Upper lobe of left lung (tissue), 6 donors: Measurements from ENCODE around the gene RPS3. TPM values are rescaled to one million over a fixed set of nuclear protein-coding genes. Genes with fewer than 3 reads are reported as not detected.

ENCODE experiments used
- ATAC-seq, 2 donors: fragments of 200-7000 bp; cut with Tn5 transposase; one replicate each; pipeline ENCODE4 v1.9.1; 2022; ENCODE audit warnings: mild to moderate bottlenecking in 2 of 2, moderate library complexity in 2 of 2; ENCODE audit not compliant: low FRiP score in 2 of 2
- DNase-seq, 2 donors: peaks; one replicate each; pipeline ENCODE4 v3.0.0-alpha.2; 2019 to 2020
- H3K27ac ChIP-seq, 4 donors: fragments of 200-600 bp; sonication (generic); one replicate each; pipeline ENCODE4 v1.5.1; 2016 to 2019
- H3K27me3 ChIP-seq, 4 donors: fragments of 200-600 bp; sonication (generic); one replicate each; pipeline ENCODE4 v1.5.1; 2017 to 2019
- H3K36me3 ChIP-seq, 4 donors: fragments of 200-600 bp; sonication (generic); one replicate each; pipeline ENCODE4 v1.5.1; 2016 to 2019
- H3K4me1 ChIP-seq, 4 donors: fragments of 200-600 bp; sonication (generic); one replicate each; pipeline ENCODE4 v1.5.1; 2018 to 2019
- H3K4me3 ChIP-seq, 4 donors: fragments of 200-600 bp; sonication (generic); one replicate each; pipeline ENCODE4 v1.5.1; 2017 to 2019; ENCODE audit warnings: mild to moderate bottlenecking in 2 of 4, moderate library complexity in 1 of 4
- H3K9me3 ChIP-seq, 4 donors: fragments of 200-600 bp; sonication (generic); one replicate each; pipeline ENCODE4 v1.5.1; 2018 to 2019
- EP300 ChIP-seq, 4 donors: sonication (generic); formaldehyde crosslinking; IDR thresholded peaks; one replicate each; pipeline ENCODE4 v1.5.1; 2017; ENCODE audit warnings: antibody characterized with exemption in 4 of 4, control low read depth in 2 of 4
- POLR2A ChIP-seq, 4 donors: fragments of 450-650 bp; IDR thresholded peaks; one replicate each; pipeline ENCODE4 v1.5.1; 2016 to 2017; ENCODE audit warnings: antibody characterized with exemption in 4 of 4, mild to moderate bottlenecking in 2 of 4
- POLR2AphosphoS5 ChIP-seq, 2 donors: sonication (generic); formaldehyde crosslinking; IDR thresholded peaks; one replicate each; pipeline ENCODE4 v1.5.1; 2017; ENCODE audit warnings: antibody characterized with exemption in 2 of 2
- WGBS, 2 donors: methylation state at CpG; one replicate each; pipeline ENCODE4 v1.1.5; 2017 to 2018; 5-methylcytosine and 5-hydroxymethylcytosine counted together
- total RNA-seq, 6 donors: library from RNA; depleted of rRNA in 4 of 6; stranded (reverse); fragments of >200 nt in 4 of 6; gene quantifications; one replicate each; pipeline versions ENCODE4 v1.1.0 to v1.2.1, GENCODE V29; 2016 to 2021
- TF ChIP-seq, protein P1 (sequence below), 6 experiments: fragments of 450-650 bp in 4 of 6; fragments of 200-600 bp in 2 of 6; sonication (generic) in 2 of 6; IDR thresholded peaks; one replicate each; pipeline ENCODE4 v1.5.1; 2016 to 2019; ENCODE audit warnings: antibody characterized with exemption in 6 of 6
- donor health status: DM: no; HTN: no; CAD: no; lungs with moderate emphysema.
- donor health status: DM: no; HTN: yes; CAD: no; lungs with severe emphysema.

The RPS3 gene
- total RNA-seq, 6 donors from 2014 or later: 474 to 2,141 (median 1,268) TPM

DNA sequence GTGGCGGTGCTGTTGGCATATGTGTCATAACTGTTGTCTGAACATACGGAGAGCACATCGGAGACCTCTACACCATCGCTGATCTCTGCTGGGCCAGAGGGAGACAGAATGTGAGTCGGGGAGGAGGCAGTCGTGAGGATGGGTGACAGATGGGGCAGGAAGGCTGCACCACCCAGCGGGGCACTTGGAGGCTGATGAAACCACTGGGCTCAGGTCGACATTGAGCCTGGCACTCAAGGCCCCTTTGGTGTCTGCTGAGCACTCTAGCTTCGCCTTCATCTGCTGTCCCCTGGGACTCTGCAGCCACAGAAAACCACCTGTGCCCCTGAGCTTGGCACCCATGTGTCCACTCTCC, 36.2 kb downstream of the RPS3 start:
- WGBS, 2 donors: 89 to 92% methylated on average over 9 of the region's 9 CpGs

DNA sequence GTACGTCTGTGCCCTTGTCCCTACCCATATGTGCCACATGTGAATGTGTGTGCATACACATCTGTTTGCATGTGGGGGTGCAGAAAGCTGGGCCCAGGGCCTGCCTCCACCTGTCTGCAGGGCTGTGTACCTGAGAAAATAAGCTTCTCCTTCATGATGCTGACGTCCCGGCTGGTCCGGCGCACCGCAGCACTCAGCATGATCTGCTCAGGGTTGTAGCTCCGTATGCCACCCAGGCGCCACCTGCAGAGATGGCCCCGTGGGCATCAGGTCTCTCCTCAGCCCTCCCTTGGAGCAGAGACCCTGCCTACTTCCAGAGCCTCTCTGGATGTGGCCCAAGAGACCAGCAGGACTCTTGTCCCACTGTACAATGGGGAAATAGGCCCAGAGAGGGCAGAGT, 37.5 kb downstream of the RPS3 start:
- 83 to 93% methylated on average over 1 to 9 of the region's 9 CpGs for WGBS, 2 donors
- Histone ChIP-seq H3K4me1 (peaks cover 0 to 3% (median 0%) of the 10 kb centered on the region in 4 donors), H3K4me3 (no peak overlapping the region), H3K27me3 (no peaks in the 10 kb centered on the region), H3K27ac (no peak overlapping the region), H3K36me3 (peaks cover 0 to 8% (median 3%) of the 10 kb centered on the region in 4 donors), H3K9me3 (no peaks in the 10 kb centered on the region)
- TF ChIP-seq POLR2A (IDR thresholded peaks at IDR 0.05) (no peak), EP300 (IDR thresholded peaks at IDR 0.05) (no peak), POLR2AphosphoS5 (IDR thresholded peaks at IDR 0.05) (no peak)
- TF ChIP-seq, protein P1, sequence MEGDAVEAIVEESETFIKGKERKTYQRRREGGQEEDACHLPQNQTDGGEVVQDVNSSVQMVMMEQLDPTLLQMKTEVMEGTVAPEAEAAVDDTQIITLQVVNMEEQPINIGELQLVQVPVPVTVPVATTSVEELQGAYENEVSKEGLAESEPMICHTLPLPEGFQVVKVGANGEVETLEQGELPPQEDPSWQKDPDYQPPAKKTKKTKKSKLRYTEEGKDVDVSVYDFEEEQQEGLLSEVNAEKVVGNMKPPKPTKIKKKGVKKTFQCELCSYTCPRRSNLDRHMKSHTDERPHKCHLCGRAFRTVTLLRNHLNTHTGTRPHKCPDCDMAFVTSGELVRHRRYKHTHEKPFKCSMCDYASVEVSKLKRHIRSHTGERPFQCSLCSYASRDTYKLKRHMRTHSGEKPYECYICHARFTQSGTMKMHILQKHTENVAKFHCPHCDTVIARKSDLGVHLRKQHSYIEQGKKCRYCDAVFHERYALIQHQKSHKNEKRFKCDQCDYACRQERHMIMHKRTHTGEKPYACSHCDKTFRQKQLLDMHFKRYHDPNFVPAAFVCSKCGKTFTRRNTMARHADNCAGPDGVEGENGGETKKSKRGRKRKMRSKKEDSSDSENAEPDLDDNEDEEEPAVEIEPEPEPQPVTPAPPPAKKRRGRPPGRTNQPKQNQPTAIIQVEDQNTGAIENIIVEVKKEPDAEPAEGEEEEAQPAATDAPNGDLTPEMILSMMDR (IDR thresholded peaks at IDR 0.05): no peak
- ATAC-seq: no peak
- no peak for DNase-seq

More for the DNA sequence above, 36.2 kb downstream of the RPS3 start:
- Histone ChIP-seq H3K27me3 (no peaks in the 10 kb centered on the region), H3K9me3 (no peaks in the 10 kb centered on the region), H3K4me3 (no peak overlapping the region), H3K27ac (no peak overlapping the region), H3K36me3 (peaks cover 0 to 8% (median 3%) of the 10 kb centered on the region in 4 donors), H3K4me1 (peaks cover 1 to 6% (median 3%) of the 10 kb centered on the region in 4 donors)
- no peak for TF ChIP-seq POLR2A (IDR thresholded peaks at IDR 0.05)
- no peak for TF ChIP-seq POLR2AphosphoS5 (IDR thresholded peaks at IDR 0.05)
- TF ChIP-seq, protein P1 (IDR thresholded peaks at IDR 0.05): no peak
- no peak for TF ChIP-seq EP300 (IDR thresholded peaks at IDR 0.05)
- DNase-seq: no peak
- ATAC-seq: no peak

DNA sequence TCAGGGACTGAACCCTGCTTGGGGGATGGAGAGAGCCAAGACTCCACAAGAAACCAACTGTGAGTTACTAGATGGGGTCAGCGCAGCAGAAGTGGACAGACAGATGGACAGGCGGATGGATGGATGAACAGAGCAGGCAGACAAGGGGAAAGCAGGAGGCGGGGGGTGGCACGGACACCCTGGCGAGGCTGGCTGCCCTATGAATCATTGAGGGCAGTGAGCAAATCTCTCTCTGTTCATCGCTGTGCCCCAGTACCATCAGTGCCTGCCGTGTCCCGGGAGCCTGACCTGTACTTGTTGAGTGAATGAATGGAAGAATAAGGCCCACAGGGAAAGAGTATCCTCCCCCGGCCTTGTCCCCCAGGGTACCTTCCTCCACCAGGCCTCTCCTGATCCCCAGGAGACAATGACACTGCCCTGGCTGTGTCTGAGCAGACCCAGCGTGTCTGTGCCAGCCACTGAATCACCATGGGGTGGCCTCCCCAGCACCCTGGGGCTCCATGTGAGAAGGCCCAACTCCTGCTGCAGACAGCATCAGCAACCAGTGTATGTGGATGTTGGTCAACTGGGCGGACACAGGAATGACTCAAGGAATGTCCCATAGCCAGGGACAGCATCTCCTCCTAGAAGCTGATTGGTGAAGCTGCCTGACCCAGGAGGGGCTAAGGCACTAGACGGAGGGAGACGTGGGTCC, 38.8 kb downstream of the RPS3 start:
- TF ChIP-seq POLR2A (IDR thresholded peaks at IDR 0.05): no peak
- no peak for TF ChIP-seq POLR2AphosphoS5 (IDR thresholded peaks at IDR 0.05)
- TF ChIP-seq, protein P1 (IDR thresholded peaks at IDR 0.05): no peak
- no peak for TF ChIP-seq EP300 (IDR thresholded peaks at IDR 0.05)
- H3K27me3 ChIP-seq: no peaks in the 10 kb centered on the region
- 88 to 89% methylated on average over 12 to 13 of the region's 13 CpGs for WGBS, 2 donors
- no peaks in the 10 kb centered on the region for H3K9me3 ChIP-seq
- no peak overlapping the region for H3K4me3 ChIP-seq
- H3K27ac ChIP-seq: no peak overlapping the region
- ATAC-seq (no peak), DNase-seq (no peak)
- peaks cover 0 to 6% (median 2%) of the 10 kb centered on the region in 4 donors for H3K4me1 ChIP-seq
- H3K36me3 ChIP-seq: peaks cover 0 to 8% (median 3%) of the 10 kb centered on the region in 4 donors

DNA sequence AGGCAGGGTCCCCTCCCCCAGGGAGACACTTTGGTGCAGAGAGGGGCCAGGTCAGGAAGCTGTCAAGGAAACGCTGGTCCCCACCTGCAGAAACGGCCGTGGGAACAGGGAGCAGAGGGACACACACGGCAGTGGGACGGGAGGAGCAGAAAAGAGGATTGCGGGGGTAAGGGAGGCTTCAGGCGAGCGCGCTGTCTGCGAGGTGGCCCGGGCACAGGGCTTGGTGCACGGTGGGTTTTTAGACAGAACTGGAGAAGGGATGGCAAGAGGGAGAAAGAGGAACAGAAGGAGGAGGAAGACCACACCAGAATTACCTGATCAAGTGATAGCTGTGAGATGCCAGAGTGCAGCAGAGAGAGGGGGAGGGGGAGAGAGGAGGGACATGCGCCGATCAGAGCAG, 39.7 kb downstream of the RPS3 start:
- peaks cover 0 to 8% (median 3%) of the 10 kb centered on the region in 4 donors for H3K36me3 ChIP-seq
- WGBS, 2 donors: 74 to 75% methylated on average over 14 of the region's 14 CpGs
- TF ChIP-seq EP300 (IDR thresholded peaks at IDR 0.05): no peak
- no peak for TF ChIP-seq POLR2AphosphoS5 (IDR thresholded peaks at IDR 0.05)
- TF ChIP-seq POLR2A (IDR thresholded peaks at IDR 0.05): no peak
- TF ChIP-seq, protein P1 (IDR thresholded peaks at IDR 0.05): no peak
- peaks cover 0 to 6% (median 2%) of the 10 kb centered on the region in 4 donors for H3K4me1 ChIP-seq
- no peaks in the 10 kb centered on the region for H3K9me3 ChIP-seq
- H3K27me3 ChIP-seq: no peaks in the 10 kb centered on the region
- no peak overlapping the region for H3K27ac ChIP-seq
- H3K4me3 ChIP-seq: no peak overlapping the region
- DNase-seq (no peak), ATAC-seq (no peak)
